ENCODE data around the gene RARRES2. TPM values are rescaled to one million over a fixed set of nuclear protein-coding genes. Genes with fewer than 3 reads are reported as not detected.

The RARRES2 gene
- total and polyA plus RNA-seq, 2 of the 13 experiments (the other 11 are each of a cell fraction or from before 2014, with no cell fraction given): 134 to 172 TPM

DNA sequence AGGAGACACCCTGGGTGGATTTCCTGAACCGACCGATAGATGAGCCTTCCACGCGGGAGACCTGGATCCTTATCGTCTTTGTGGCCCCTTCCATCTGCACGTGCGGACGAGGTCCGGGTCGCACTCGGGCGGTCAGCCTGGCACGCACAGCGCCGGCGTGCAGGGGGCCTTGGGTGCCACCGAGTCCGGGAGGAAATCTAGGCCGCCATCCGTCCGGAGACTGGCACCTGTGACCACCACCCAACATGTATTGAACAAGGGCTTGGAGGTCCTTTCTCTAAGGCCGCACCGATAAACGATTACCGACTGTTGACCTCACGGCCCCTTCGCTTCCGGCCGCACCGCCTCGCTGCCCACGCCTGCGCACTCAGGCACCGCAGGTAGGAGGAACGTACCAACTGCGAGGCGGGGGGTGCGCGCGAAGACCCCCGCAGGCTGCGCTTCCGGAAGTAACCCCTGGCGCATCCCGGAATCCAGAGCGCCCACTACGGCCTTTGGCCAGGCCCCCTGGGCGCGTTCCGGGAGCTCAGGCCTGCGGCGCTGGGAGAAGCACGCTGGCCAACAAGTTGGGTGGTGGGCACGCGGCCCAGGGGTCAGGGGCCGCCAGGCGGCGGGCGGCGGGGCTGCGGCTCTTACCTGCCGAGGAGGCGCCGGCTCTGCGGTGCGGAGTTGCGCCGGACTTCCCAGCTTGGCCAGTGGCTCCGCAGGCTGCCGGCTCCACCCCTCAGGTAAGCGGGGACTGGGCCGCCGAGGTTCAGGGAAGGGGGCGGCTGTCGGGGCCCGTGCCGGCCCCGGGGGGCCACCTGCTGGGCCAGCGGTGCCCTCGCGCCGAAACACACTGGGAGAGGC is 18.4 kb downstream of the RARRES2 start, which contains the start of the genes ACTR3C and LRRC61 (continued):
- TF ChIP-seq ZNF75D (CRISPR knock-in tag; IDR thresholded peaks at IDR 0.05; ENCODE audit: borderline replicate concordance): no peak
- 0 out of 2 replicates have a peak, but pooled peaks have one; percentile 74 for TF ChIP-seq MAZ (IDR thresholded peaks at IDR 0.05; ENCODE audit: borderline replicate concordance, low read depth, low read length)
- peak; percentile 87 for TF ChIP-seq MAZ (CRISPR knock-in tag; IDR thresholded peaks at IDR 0.05; ENCODE audit: low read depth)
- no peak for TF ChIP-seq ZNF124 (CRISPR knock-in tag; IDR thresholded peaks at IDR 0.05)
- peak; percentile 88 for TF ChIP-seq ETV6 (CRISPR knock-in tag; conservative IDR thresholded peaks at IDR 0.05)
- TF ChIP-seq ZFP36L1 (CRISPR knock-in tag; IDR thresholded peaks at IDR 0.05): 0 out of 2 replicates have a peak, but pooled peaks have one; percentile 32
- TF ChIP-seq, protein P1, sequence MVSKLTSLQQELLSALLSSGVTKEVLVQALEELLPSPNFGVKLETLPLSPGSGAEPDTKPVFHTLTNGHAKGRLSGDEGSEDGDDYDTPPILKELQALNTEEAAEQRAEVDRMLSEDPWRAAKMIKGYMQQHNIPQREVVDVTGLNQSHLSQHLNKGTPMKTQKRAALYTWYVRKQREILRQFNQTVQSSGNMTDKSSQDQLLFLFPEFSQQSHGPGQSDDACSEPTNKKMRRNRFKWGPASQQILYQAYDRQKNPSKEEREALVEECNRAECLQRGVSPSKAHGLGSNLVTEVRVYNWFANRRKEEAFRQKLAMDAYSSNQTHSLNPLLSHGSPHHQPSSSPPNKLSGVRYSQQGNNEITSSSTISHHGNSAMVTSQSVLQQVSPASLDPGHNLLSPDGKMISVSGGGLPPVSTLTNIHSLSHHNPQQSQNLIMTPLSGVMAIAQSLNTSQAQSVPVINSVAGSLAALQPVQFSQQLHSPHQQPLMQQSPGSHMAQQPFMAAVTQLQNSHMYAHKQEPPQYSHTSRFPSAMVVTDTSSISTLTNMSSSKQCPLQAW (CRISPR knock-in tag; IDR thresholded peaks at IDR 0.05): peak; percentile 82
- TF ChIP-seq ZFP36 (IDR thresholded peaks at IDR 0.05; ENCODE audit: borderline replicate concordance, low read depth, low read length, partially characterized antibody): no peak
- no peak for TF ChIP-seq CENPT (CRISPR knock-in tag; IDR thresholded peaks at IDR 0.05; ENCODE audit: low read depth)
- TF ChIP-seq ZNF780A (CRISPR knock-in tag; IDR thresholded peaks at IDR 0.05): 0 out of 2 replicates have a peak, but pooled peaks have one; percentile 63
- peak; percentile 82; the same call in 1 of the 2 replicates for TF ChIP-seq MTF2 (CRISPR knock-in tag; IDR thresholded peaks at IDR 0.05; ENCODE audit: borderline replicate concordance)
- 0 out of 2 replicates have a peak, but pooled peaks have one; percentile 22 for TF ChIP-seq NFATC3 (CRISPR knock-in tag; IDR thresholded peaks at IDR 0.05)
- peak; percentile 46; the same call in 1 of the 2 replicates for TF ChIP-seq AKAP8 (CRISPR knock-in tag; IDR thresholded peaks at IDR 0.05)
- 0 out of 2 replicates have a peak, but pooled peaks have one; percentile 22 for TF ChIP-seq KDM4B (CRISPR knock-in tag; IDR thresholded peaks at IDR 0.05)
- TF ChIP-seq SAP130 (CRISPR knock-in tag; IDR thresholded peaks at IDR 0.05; ENCODE audit: low read depth): peak; percentile 87
- TF ChIP-seq MYC (CRISPR knock-in tag; IDR thresholded peaks at IDR 0.05; ENCODE audit: borderline replicate concordance): peak; percentile 95
- TF ChIP-seq SOX13 (IDR thresholded peaks at IDR 0.05): no peak
- TF ChIP-seq SOX13 (CRISPR knock-in tag; conservative IDR thresholded peaks at IDR 0.05 in 1 of 2, IDR thresholded peaks at IDR 0.05 in 1 of 2): peak in 1 of 2 experiments; percentile 63; a peak in 1 of 4 replicates
- TF ChIP-seq, protein P2, sequence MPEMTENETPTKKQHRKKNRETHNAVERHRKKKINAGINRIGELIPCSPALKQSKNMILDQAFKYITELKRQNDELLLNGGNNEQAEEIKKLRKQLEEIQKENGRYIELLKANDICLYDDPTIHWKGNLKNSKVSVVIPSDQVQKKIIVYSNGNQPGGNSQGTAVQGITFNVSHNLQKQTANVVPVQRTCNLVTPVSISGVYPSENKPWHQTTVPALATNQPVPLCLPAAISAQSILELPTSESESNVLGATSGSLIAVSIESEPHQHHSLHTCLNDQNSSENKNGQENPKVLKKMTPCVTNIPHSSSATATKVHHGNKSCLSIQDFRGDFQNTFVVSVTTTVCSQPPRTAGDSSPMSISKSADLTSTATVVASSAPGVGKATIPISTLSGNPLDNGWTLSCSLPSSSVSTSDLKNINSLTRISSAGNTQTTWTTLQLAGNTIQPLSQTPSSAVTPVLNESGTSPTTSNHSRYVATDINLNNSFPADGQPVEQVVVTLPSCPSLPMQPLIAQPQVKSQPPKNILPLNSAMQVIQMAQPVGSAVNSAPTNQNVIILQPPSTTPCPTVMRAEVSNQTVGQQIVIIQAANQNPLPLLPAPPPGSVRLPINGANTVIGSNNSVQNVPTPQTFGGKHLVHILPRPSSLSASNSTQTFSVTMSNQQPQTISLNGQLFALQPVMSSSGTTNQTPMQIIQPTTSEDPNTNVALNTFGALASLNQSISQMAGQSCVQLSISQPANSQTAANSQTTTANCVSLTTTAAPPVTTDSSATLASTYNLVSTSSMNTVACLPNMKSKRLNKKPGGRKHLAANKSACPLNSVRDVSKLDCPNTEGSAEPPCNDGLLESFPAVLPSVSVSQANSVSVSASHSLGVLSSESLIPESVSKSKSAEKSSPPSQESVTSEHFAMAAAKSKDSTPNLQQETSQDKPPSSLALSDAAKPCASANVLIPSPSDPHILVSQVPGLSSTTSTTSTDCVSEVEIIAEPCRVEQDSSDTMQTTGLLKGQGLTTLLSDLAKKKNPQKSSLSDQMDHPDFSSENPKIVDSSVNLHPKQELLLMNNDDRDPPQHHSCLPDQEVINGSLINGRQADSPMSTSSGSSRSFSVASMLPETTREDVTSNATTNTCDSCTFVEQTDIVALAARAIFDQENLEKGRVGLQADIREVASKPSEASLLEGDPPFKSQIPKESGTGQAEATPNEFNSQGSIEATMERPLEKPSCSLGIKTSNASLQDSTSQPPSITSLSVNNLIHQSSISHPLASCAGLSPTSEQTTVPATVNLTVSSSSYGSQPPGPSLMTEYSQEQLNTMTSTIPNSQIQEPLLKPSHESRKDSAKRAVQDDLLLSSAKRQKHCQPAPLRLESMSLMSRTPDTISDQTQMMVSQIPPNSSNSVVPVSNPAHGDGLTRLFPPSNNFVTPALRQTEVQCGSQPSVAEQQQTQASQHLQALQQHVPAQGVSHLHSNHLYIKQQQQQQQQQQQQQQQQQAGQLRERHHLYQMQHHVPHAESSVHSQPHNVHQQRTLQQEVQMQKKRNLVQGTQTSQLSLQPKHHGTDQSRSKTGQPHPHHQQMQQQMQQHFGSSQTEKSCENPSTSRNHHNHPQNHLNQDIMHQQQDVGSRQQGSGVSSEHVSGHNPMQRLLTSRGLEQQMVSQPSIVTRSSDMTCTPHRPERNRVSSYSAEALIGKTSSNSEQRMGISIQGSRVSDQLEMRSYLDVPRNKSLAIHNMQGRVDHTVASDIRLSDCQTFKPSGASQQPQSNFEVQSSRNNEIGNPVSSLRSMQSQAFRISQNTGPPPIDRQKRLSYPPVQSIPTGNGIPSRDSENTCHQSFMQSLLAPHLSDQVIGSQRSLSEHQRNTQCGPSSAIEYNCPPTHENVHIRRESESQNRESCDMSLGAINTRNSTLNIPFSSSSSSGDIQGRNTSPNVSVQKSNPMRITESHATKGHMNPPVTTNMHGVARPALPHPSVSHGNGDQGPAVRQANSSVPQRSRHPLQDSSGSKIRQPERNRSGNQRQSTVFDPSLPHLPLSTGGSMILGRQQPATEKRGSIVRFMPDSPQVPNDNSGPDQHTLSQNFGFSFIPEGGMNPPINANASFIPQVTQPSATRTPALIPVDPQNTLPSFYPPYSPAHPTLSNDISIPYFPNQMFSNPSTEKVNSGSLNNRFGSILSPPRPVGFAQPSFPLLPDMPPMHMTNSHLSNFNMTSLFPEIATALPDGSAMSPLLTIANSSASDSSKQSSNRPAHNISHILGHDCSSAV (CRISPR knock-in tag; IDR thresholded peaks at IDR 0.05; ENCODE audit: borderline replicate concordance): 0 out of 2 replicates have a peak, but pooled peaks have one; percentile 74

All from HepG2 (cell line).